HG02852 (cell line): Measurements from ENCODE around the gene COQ6.
"Not testable (repeated sequence)": the region's sequence is repeated elsewhere in the genome, so short reads cannot be mapped to it uniquely, and the experiment has no call there.

Experiments
- ATAC-seq: cut with Tn5 transposase; IDR thresholded peaks from one replicate; pipeline ENCODE4 v1.9.1; 2021; ENCODE audit warnings: mild to moderate bottlenecking, moderate library complexity; ENCODE audit not compliant: unreplicated experiment

COQ6 gene

GRCh38 chr14:73977896-73978295, 27.8 kb downstream of the COQ6 start:
- no peak for ATAC-seq

DNA sequence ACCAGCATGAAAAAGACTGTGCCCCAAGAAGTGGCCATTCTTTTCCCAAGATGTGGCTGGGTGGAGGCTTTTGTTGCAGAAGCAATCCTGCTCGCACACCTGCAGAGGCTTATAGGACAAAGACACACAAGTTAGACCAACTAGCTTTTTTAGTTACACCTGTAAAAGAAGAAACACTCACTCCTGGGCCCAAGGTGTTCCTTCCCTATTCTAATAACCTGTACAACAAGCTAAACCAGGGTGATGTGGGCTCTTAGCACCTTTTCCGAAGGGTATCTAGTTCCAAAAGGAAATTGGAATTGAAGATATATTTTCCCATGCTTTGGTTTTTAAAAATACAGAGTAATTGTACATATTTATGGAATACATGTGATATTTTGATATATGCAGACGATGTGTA, 38.0 kb downstream of the COQ6 start:
- ATAC-seq = no peak

GRCh38 chr14:73988656-73989055, 38.6 kb downstream of the COQ6 start:
- ATAC-seq = not testable (repeated sequence)

DNA sequence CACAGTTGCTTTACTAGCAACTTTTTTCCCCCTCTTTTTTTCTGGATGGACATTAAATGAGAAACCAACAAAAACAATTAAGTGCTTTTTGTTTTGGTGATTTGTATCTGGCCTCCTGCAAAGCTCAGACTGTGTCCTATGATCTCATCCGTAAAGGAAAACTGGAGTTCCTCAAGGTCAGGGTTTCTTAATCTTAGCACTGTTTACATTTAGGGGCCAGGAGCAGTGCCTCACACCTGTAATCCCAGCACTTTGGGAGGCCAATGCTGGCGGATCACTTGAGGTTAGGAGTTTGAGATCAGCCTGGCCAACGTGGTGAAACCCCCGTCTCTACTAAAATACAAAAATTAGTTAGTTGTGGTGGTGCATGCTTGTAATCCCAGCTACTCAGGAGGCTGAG, 41.0 kb downstream of the COQ6 start:
- no peak for ATAC-seq

DNA sequence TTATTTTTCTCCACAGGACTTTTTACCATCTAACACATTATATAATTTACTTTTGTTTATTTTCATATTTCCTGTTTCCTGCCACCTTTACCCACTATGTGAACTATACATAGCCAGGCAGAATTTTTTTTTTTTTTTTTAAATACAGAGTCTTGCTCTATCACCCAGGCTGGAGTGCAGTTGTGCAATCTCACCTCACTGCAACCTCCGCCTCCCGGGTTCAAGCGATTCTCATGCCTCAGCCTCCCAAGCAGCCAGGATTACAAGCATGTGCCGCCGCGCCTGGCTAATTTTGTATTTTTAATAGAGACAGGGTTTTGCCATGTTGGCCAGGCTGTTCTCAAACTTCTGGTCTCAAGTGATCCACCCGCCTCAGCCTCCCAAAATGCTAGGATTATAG, 44.8 kb downstream of the COQ6 start:
- not testable (repeated sequence) for ATAC-seq

- ATAC-seq = no peak
Measured at GRCh38 chr14:73995977-73996378, 45.9 kb downstream of the COQ6 start.

DNA sequence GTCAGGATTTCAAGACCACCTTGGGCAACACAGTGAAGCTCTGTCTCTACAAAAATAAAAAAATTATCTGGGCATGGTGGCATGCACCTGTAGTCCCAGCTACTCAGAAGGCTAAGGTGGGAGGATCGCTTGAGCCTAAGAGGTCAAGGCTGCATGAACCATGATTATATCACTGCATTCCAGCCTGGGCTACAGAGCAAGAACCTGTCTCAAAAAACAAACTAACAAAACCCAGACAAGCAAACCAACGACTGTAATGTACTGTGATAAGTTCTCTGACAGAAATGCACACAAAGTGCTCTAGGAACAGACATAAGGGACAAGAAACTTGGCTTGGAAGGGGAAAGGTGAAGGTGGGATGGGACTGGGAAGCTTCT, 46.6 kb downstream of the COQ6 start:
- no peak for ATAC-seq

- ATAC-seq = no peak
Measured at GRCh38 chr14:73997108-73997943, 47.2 kb downstream of the COQ6 start.

DNA sequence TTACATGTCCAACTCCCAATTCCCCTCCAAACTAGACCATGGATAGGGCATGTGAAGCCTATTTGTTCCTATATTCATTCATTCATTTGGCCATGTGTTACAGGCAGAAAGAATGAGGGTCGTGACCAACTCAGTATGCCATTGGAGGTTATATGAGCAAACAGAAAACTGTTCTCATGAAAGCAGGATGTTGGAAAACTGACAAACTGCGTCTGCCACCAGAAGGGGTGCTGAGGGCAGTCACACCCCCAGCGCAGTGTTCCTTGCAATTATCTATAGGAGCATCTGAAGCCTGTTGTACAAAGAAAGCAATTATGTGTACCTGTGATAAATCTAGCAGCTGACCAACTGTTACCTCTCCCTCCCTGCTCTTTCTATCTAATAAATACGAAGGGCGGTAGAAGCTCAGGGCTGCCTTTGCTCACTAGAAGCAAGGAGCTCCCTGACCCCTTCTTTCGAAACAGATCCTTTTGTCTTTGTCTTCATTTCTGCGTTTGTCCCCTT, 47.9 kb downstream of the COQ6 start:
- ATAC-seq = no peak

DNA sequence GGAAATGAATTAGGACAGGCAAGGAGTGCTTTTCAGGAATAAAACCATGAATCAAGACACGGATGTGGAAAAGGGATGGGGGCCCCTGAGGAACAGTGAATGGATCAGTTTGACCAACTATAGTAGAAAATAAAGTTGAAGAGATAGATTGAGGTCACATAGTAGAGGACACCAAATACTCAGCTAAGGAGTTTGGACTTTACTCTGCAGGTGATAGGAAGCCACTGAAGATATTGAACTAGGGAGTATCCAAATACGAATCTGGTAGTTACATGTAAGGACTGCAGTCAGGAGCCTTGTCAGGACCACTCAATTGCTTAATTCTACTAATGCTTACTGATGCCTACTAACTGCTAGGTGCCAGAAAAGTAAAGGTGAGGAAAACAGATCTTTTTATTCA, 48.6 kb downstream of the COQ6 start:
- ATAC-seq = no peak

- not testable (repeated sequence) for ATAC-seq
Measured at GRCh38 chr14:74005664-74006063, 55.6 kb downstream of the COQ6 start.

- no peak for ATAC-seq
Measured at GRCh38 chr14:74008843-74009499, 58.9 kb downstream of the COQ6 start.
